Measurements from ENCODE around the gene GPRC6A. TPM values are rescaled to one million over a fixed set of nuclear protein-coding genes. Genes with fewer than 3 reads are reported as not detected.

GPRC6A gene, protein sequence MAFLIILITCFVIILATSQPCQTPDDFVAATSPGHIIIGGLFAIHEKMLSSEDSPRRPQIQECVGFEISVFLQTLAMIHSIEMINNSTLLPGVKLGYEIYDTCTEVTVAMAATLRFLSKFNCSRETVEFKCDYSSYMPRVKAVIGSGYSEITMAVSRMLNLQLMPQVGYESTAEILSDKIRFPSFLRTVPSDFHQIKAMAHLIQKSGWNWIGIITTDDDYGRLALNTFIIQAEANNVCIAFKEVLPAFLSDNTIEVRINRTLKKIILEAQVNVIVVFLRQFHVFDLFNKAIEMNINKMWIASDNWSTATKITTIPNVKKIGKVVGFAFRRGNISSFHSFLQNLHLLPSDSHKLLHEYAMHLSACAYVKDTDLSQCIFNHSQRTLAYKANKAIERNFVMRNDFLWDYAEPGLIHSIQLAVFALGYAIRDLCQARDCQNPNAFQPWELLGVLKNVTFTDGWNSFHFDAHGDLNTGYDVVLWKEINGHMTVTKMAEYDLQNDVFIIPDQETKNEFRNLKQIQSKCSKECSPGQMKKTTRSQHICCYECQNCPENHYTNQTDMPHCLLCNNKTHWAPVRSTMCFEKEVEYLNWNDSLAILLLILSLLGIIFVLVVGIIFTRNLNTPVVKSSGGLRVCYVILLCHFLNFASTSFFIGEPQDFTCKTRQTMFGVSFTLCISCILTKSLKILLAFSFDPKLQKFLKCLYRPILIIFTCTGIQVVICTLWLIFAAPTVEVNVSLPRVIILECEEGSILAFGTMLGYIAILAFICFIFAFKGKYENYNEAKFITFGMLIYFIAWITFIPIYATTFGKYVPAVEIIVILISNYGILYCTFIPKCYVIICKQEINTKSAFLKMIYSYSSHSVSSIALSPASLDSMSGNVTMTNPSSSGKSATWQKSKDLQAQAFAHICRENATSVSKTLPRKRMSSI
- total RNA-seq (2022; extraction: Qiagen RNA extraction; ENCODE audit: low read depth): not detected in 5 replicates

DNA sequence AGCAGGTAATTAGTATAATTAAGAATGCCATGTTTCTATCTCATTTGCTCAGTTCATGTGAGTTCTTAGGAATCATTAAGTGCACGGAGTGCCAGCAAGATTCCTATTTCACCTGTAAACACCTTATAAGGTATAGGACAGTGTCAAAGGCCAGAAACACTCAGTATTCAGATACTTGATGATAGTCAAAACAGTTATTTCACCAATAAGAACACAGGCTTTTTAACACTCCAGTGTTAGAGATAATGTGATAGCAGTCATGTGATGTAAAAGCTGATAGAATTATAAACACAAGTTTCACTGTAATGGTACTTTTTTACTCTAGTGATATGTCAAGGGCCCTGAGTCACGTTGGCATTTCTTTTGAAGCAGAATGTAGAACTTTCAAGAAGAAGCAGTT is at the start of gene GPRC6A:
Gene GPRC6A, minus strand, starts transcription at position 101 of the 400 bp plus-strand sequence. Its CDS starts 70 bp downstream, at position 31.

DNA sequence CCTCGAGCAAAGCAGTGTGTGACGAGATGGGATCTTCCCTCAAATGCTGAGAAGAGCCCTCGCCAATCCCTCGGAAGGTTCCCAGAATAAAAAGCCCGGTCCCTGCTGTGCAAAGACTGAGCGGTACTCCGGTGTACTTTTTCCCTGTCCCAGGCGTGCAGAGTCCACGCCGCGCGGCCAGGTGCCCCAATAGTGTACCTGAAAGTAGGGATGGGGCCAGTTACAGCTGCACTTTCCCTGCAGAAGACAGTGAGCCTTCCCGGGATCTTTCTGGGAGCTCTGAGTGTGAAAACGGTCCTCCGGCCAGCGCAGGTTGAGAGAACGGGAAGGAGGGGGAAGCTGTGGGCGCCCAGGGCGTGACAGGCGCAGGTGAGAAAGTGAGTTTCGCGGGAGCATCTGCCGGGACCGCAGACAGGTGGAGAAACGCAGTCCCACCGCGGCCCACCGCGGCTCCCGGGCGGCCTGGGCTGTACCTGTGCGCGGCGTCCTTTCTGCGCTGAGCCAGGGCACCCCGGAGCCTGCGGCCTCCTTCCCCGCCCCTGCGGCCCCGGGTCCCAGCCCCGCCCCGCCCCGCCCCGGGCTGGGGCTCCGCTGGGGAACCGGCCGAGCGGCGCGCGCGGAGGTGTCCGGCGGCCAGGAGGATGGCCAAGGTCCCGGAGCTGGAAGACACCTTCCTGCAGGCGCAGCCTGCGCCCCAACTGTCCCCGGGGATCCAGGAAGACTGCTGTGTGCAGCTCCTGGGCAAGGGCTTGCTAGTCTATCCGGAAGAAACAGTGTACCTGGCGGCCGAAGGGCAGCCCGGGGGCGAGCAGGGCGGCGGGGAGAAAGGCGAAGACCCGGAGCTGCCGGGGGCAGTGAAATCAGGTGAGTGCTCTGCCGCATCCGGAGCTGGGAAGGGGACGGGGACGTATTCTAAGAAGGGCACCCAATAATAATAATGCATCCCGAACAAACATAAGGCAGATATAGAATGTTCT is 48.0 kb upstream of the GPRC6A start, which contains the start of gene RFX6:
Gene RFX6, plus strand, starts transcription at position 608 of the 977 bp plus-strand sequence. Its CDS starts 34 bp downstream, at position 642.

DNA sequence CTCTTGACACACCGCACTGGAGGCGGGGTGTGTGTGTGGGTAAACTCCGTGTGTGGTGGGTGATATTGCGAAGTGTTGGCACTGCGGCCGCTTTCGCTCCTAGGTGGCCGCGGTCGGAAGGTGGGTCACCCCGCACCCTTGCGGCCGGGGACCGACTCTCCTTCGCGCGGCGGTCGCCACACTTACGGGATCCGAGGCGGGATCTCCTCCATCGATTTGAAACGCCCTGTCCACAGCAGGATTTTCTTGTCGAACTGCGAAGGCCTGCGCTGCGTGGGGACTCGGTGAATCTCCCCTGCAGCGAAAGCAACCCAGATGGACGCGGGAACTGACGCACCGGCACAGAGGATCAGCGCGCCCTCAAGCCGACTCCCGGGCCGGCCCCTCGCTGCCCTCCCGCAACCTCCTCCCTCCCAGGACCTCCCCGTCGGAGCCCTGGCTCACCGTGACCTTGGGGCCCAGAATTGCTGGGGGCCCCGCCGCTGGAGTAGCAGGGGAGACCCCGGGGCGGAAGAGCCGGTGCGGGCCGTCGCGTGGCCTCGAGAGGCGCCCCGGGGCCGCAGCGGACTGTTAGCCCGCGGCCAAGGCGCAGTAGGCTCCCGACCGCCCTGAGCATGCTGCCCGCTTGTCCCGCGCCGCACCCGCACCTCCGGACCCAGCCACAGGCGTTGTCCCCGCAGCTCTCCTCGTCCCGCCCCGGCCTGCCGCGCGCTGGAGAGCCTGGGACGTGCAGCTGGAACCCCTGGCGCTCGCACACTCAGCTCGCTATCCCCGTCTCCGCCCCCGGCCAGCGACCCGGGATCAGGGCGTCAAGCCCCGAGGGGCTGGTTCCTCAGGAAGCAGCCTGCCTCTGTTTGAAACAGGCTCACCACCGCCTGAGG is 63.7 kb downstream of the GPRC6A start, which contains the start of gene FAM162B:
Gene FAM162B, minus strand, starts transcription at position 759 of the 881 bp plus-strand sequence. Its CDS starts 143 bp downstream, at position 616.

Other genes starting within 250 kb of the GPRC6A start
- 0.09 to 0.29 TPM (median 0.23 TPM) in 5 replicates for gene RSPH4A, start 212.6 kb downstream of the GPRC6A start, total RNA-seq (2022; extraction: Qiagen RNA extraction; ENCODE audit: low read depth)
- gene ZUP1, start 160.3 kb downstream of the GPRC6A start, total RNA-seq (2022; extraction: Qiagen RNA extraction; ENCODE audit: low read depth): 5.9 to 7.5 TPM (median 6.4 TPM) in 5 replicates
- gene KPNA5, start 147.9 kb downstream of the GPRC6A start, total RNA-seq (2022; extraction: Qiagen RNA extraction; ENCODE audit: low read depth): 1.1 to 2.9 TPM (median 1.3 TPM) in 5 replicates
- gene FAM162B, start 63.4 kb downstream of the GPRC6A start, total RNA-seq (2022; extraction: Qiagen RNA extraction; ENCODE audit: low read depth): not detected in 5 replicates
- gene RFX6, start 48.2 kb upstream of the GPRC6A start, total RNA-seq (2022; extraction: Qiagen RNA extraction; ENCODE audit: low read depth): not detected in 5 replicates

Measured in A549 treated with CpdA at 1 μM for 4 hours (cell line).